AG04449 (cell line): ENCODE measurements around the gene PPM1B.
"Not testable (repeated sequence)": the region's sequence is repeated elsewhere in the genome, so short reads cannot be mapped to it uniquely, and the experiment has no call there.

Experiments
- CTCF ChIA-PET: fragments of 350-600 bp; formaldehyde crosslinking; extraction: SDS; loops from one replicate; lab custom pipeline; 2021; ENCODE audit warnings: antibody characterized with exemption; lab: Yijun Ruan, JAX
- POLR2A ChIA-PET: fragments of 400-600, 350-600 bp; formaldehyde crosslinking; extraction: SDS; loops from one replicate; lab custom pipeline; 2020; ENCODE audit warnings: antibody characterized with exemption, inconsistent platforms; lab: Yijun Ruan, JAX
- DNase-seq: peaks from one replicate; pipeline ENCODE4 v3.0.0-alpha.2; 2010; ENCODE audit warnings: low read depth, low spot score
- H3K4me3 ChIP-seq: 2 replicates; pipeline ENCODE4 v1.5.1; 2011; ENCODE audit warnings: low read depth, mild to moderate bottlenecking, control low read depth, low read length
- CTCF ChIP-seq: IDR thresholded peaks from one replicate; pipeline ENCODE4 v1.5.1; 2011; ENCODE audit warnings: mild to moderate bottlenecking, moderate library complexity, low read length, control low read depth, inconsistent platforms; ENCODE audit not compliant: insufficient read depth; ENCODE audit errors: missing control alignments

Gene PPM1B

GRCh38 chr2:44130441-44130840 lies 38.2 kb upstream of the PPM1B start:
- no peak overlapping the region for H3K4me3 ChIP-seq
- POLR2A ChIA-PET: interaction anchor here (1.6 kb wide), 1 partner anchor 10 kb away, joined by 3 read pairs; no protein-coding TSS in a partner anchor
- CTCF ChIA-PET: interaction anchor here (1.0 kb wide), 1 partner anchor 8 kb away, joined by 3 read pairs; no protein-coding TSS in a partner anchor
- no peak for TF ChIP-seq CTCF
- DNase-seq: peak; percentile 31

GRCh38 chr2:44131177-44131576 lies 37.5 kb upstream of the PPM1B start:
- CTCF ChIA-PET: no interaction called here
- no peak for DNase-seq
- POLR2A ChIA-PET: interaction anchor here (1.6 kb wide), 1 partner anchor 11 kb away, joined by 3 read pairs; no protein-coding TSS in a partner anchor
- no peak overlapping the region for H3K4me3 ChIP-seq
- TF ChIP-seq CTCF: no peak

- POLR2A ChIA-PET, CTCF ChIA-PET, H3K4me3 ChIP-seq, DNase-seq: not testable (repeated sequence)
Measured at GRCh38 chr2:44133602-44134001, 35.1 kb upstream of the PPM1B start.

GRCh38 chr2:44134848-44135247 lies 33.8 kb upstream of the PPM1B start:
- TF ChIP-seq CTCF: no peak
- DNase-seq: no peak
- POLR2A ChIA-PET: no interaction called here
- no peak overlapping the region for H3K4me3 ChIP-seq
- CTCF ChIA-PET: interaction anchor here (1.0 kb wide), 1 partner anchor 48 kb away, joined by 3 read pairs; no protein-coding TSS in a partner anchor

- ChIA-PET CTCF (interaction anchor here (1.0 kb wide), 1 partner anchor 48 kb away, joined by 3 read pairs; no protein-coding TSS in a partner anchor), POLR2A (no interaction called here)
- TF ChIP-seq CTCF: no peak
- no peak overlapping the region for H3K4me3 ChIP-seq
- no peak for DNase-seq
Measured at GRCh38 chr2:44135296-44135695, 33.4 kb upstream of the PPM1B start.

GRCh38 chr2:44135771-44136170 lies 32.9 kb upstream of the PPM1B start:
- POLR2A ChIA-PET: no interaction called here
- no peak overlapping the region for H3K4me3 ChIP-seq
- peak; percentile 28 for DNase-seq
- TF ChIP-seq CTCF: no peak
- CTCF ChIA-PET: no interaction called here

GRCh38 chr2:44136252-44136651 lies 32.4 kb upstream of the PPM1B start:
- no peak for TF ChIP-seq CTCF
- peak; percentile 10 for DNase-seq
- POLR2A ChIA-PET: no interaction called here
- no peak overlapping the region for H3K4me3 ChIP-seq
- CTCF ChIA-PET: interaction anchor here (1.1 kb wide), 1 partner anchor 49 kb away, joined by 3 read pairs; no protein-coding TSS in a partner anchor
